ENCODE measurements around the gene SCIMP. TPM values are rescaled to one million over a fixed set of nuclear protein-coding genes. Genes with fewer than 3 reads are reported as not detected.
A peak's percentile ranks its signal among the peaks of the same experiment; 100 is the strongest.

The SCIMP gene
- polyA plus RNA-seq, 3 donors = 88.7 to 164 (median 98.4) TPM

DNA sequence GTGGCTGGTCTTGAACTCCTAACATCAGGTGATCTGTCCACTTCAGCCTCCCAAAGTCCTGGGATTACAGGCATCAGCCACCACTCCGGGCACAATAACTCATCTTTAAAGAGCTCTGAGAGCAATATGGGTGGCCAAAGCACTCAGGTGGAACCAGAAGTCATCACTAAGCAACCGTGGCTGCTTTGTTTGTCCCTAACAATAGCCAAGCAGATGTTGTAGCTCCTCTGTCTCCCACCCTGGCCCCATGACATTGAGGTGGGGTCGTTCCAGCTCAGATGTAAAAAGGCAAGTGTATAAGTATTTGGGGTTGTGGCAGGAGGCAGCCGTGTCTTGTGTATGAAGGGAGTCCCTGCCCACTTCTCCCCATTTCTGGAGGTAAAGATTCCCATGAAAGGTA is 3.7 kb upstream of the SCIMP start:
- Histone ChIP-seq H3K4me2 (replicated peaks; ENCODE audit: extremely low read depth, low read length, poor library complexity, severe bottlenecking) (no peak overlapping the region), H2AFZ (ENCODE audit: insufficient read depth, low read depth, low read length, poor library complexity, severe bottlenecking) (no peak overlapping the region), H3K27ac (ENCODE audit: low read depth in 1 of 2, low read length in 2 of 2) (no peak overlapping the region), H3K4me1 (ENCODE audit: control insufficient read depth in 1 of 2, insufficient read depth in 2 of 2, low read length in 2 of 2) (peaks cover 42 to 43% of the 10 kb centered on the region in 2 donors), H3K9ac (ENCODE audit: insufficient read depth, low read length, poor library complexity, severe bottlenecking) (no peak overlapping the region), H3K4me3 (replicated peaks in 1 of 3; ENCODE audit: low read depth in 2 of 3, low read length in 3 of 3) (no peak overlapping the region), H4K20me1 (ENCODE audit: insufficient read depth, low read length) (peaks cover 21% of the 10 kb centered on the region), H3K27me3 (ENCODE audit: control insufficient read depth in 2 of 2, insufficient read depth in 2 of 2, low read length in 2 of 2) (no peaks in the 10 kb centered on the region), H3K9me3 (replicated peaks in 1 of 2; ENCODE audit: control insufficient read depth in 1 of 2, insufficient read depth in 1 of 2, low read length in 2 of 2) (no peaks in the 10 kb centered on the region), H3K36me3 (replicated peaks in 1 of 2; ENCODE audit: control insufficient read depth in 1 of 2, insufficient read depth in 2 of 2, low read length in 2 of 2) (peaks cover 0 to 3% of the 10 kb centered on the region in 2 donors), H3K79me2 (ENCODE audit: insufficient read depth, low read length) (peaks cover 30% of the 10 kb centered on the region)
- peaks cover 13 to 17% of the 10 kb centered on the region in 2 donors for H3K36me3 Mint-ChIP-seq
- H3K9me3 Mint-ChIP-seq = peaks cover 0 to 3% (median 0%) of the 10 kb centered on the region in 7 donors
- 89% methylated on average over 2 of the region's 4 CpGs for WGBS (ENCODE audit: insufficient coverage)
- DNase-seq = no peak
- peak overlapping the region in 1 of 7 donors; percentile 57 for H3K27ac Mint-ChIP-seq
- H3K4me3 Mint-ChIP-seq = no peak overlapping the region
- intact Hi-C loops (cut with micrococcal nuclease) = no loop called here
- TF ChIP-seq, protein P1, sequence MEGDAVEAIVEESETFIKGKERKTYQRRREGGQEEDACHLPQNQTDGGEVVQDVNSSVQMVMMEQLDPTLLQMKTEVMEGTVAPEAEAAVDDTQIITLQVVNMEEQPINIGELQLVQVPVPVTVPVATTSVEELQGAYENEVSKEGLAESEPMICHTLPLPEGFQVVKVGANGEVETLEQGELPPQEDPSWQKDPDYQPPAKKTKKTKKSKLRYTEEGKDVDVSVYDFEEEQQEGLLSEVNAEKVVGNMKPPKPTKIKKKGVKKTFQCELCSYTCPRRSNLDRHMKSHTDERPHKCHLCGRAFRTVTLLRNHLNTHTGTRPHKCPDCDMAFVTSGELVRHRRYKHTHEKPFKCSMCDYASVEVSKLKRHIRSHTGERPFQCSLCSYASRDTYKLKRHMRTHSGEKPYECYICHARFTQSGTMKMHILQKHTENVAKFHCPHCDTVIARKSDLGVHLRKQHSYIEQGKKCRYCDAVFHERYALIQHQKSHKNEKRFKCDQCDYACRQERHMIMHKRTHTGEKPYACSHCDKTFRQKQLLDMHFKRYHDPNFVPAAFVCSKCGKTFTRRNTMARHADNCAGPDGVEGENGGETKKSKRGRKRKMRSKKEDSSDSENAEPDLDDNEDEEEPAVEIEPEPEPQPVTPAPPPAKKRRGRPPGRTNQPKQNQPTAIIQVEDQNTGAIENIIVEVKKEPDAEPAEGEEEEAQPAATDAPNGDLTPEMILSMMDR (IDR thresholded peaks at IDR 0.05) = no peak
- peaks cover 38% of the 10 kb centered on the region for H3K4me1 Mint-ChIP-seq
- H3K27me3 Mint-ChIP-seq (ENCODE audit: low read depth in 3 of 3) = peaks cover 2 to 4% (median 2%) of the 10 kb centered on the region in 3 donors

DNA sequence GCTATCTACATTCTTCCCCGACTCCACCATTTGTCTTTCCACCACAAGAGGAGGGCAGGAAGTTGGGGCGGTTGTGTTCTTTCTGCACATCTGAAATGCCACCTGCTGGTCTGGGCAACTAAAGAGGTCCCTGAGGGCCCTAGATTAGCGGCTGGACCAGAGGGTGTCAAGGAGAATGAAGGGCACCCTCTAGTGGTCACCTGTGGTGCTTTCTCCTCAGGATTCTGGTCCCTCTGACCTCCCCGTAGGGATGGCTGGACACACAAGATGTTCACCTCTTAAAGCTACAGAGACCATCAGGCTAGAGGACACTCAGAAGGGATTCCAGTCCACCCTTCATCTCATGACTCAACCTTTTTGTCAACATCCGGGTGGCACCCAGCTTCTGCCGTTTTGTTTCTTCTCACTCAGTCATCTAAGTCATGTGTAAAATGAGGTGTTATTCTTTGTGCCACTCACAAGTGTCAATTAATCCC is 2.9 kb upstream of the SCIMP start:
- H3K27me3 Mint-ChIP-seq (ENCODE audit: low read depth in 3 of 3) = peaks cover 2 to 4% (median 2%) of the 10 kb centered on the region in 3 donors
- H3K4me3 ChIP-seq (replicated peaks in 1 of 3; ENCODE audit: low read depth in 2 of 3, low read length in 3 of 3) = peak overlapping the region in 1 of 3 experiments; percentile 24
- DNase-seq = peak; percentile 72 to 86 (median 74)
- H3K27ac Mint-ChIP-seq = peak overlapping the region; percentile 41 to 88 (median 73)
- no peak overlapping the region for H3K9ac ChIP-seq (ENCODE audit: insufficient read depth, low read length, poor library complexity, severe bottlenecking)
- H3K4me2 ChIP-seq (replicated peaks; ENCODE audit: extremely low read depth, low read length, poor library complexity, severe bottlenecking) = peak overlapping the region; percentile 34
- peaks cover 0 to 3% (median 0%) of the 10 kb centered on the region in 7 donors for H3K9me3 Mint-ChIP-seq
- no peak overlapping the region for H2AFZ ChIP-seq (ENCODE audit: insufficient read depth, low read depth, low read length, poor library complexity, severe bottlenecking)
- 10% methylated on average over 3 of the region's 6 CpGs for WGBS (ENCODE audit: insufficient coverage)
- peaks cover 30% of the 10 kb centered on the region for H3K79me2 ChIP-seq (ENCODE audit: insufficient read depth, low read length)
- intact Hi-C loops (cut with micrococcal nuclease) = loop anchor here (2.0 kb wide), 1 partner anchor 41 kb away; no protein-coding TSS in a partner anchor
- peaks cover 14 to 17% of the 10 kb centered on the region in 2 donors for H3K36me3 Mint-ChIP-seq
- H4K20me1 ChIP-seq (ENCODE audit: insufficient read depth, low read length) = peaks cover 21% of the 10 kb centered on the region
- no peak overlapping the region for H3K27ac ChIP-seq (ENCODE audit: low read depth in 1 of 2, low read length in 2 of 2)
- TF ChIP-seq, protein P1 (IDR thresholded peaks at IDR 0.05) = peak; percentile 90
- H3K4me1 ChIP-seq (ENCODE audit: control insufficient read depth in 1 of 2, insufficient read depth in 2 of 2, low read length in 2 of 2) = peaks cover 49 to 50% of the 10 kb centered on the region in 2 donors
- H3K36me3 ChIP-seq (replicated peaks in 1 of 2; ENCODE audit: control insufficient read depth in 1 of 2, insufficient read depth in 2 of 2, low read length in 2 of 2) = peaks cover 0 to 3% of the 10 kb centered on the region in 2 donors
- peaks cover 46% of the 10 kb centered on the region for H3K4me1 Mint-ChIP-seq
- H3K9me3 ChIP-seq (replicated peaks in 1 of 2; ENCODE audit: control insufficient read depth in 1 of 2, insufficient read depth in 1 of 2, low read length in 2 of 2) = no peaks in the 10 kb centered on the region
- no peaks in the 10 kb centered on the region for H3K27me3 ChIP-seq (ENCODE audit: control insufficient read depth in 2 of 2, insufficient read depth in 2 of 2, low read length in 2 of 2)
- H3K4me3 Mint-ChIP-seq = peak overlapping the region in 1 of 2 donors; percentile 79
